Measurements from ENCODE around the gene CCDC27.

GRCh38 chr1:3783651-3784474 is 31.6 kb downstream of the CCDC27 start:
- TF ChIP-seq POLR2AphosphoS5 (IDR thresholded peaks at IDR 0.05; ENCODE audit: low read depth): no peak
- TF ChIP-seq, protein P1, sequence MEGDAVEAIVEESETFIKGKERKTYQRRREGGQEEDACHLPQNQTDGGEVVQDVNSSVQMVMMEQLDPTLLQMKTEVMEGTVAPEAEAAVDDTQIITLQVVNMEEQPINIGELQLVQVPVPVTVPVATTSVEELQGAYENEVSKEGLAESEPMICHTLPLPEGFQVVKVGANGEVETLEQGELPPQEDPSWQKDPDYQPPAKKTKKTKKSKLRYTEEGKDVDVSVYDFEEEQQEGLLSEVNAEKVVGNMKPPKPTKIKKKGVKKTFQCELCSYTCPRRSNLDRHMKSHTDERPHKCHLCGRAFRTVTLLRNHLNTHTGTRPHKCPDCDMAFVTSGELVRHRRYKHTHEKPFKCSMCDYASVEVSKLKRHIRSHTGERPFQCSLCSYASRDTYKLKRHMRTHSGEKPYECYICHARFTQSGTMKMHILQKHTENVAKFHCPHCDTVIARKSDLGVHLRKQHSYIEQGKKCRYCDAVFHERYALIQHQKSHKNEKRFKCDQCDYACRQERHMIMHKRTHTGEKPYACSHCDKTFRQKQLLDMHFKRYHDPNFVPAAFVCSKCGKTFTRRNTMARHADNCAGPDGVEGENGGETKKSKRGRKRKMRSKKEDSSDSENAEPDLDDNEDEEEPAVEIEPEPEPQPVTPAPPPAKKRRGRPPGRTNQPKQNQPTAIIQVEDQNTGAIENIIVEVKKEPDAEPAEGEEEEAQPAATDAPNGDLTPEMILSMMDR (IDR thresholded peaks at IDR 0.05; ENCODE audit: insufficient read depth, low read length): no peak

Measured in HL-60 (cell line).